HG03565 (cell line): ENCODE results near the gene TPSD1.
"Not testable (repeated sequence)": the region's sequence is repeated elsewhere in the genome, so short reads cannot be mapped to it uniquely, and the experiment has no call there.

Source experiments
- ATAC-seq: cut with Tn5 transposase; IDR thresholded peaks from one replicate; pipeline ENCODE4 v1.9.1; 2021; ENCODE audit warnings: mild to moderate bottlenecking, moderate library complexity; ENCODE audit not compliant: unreplicated experiment

Gene TPSD1

DNA sequence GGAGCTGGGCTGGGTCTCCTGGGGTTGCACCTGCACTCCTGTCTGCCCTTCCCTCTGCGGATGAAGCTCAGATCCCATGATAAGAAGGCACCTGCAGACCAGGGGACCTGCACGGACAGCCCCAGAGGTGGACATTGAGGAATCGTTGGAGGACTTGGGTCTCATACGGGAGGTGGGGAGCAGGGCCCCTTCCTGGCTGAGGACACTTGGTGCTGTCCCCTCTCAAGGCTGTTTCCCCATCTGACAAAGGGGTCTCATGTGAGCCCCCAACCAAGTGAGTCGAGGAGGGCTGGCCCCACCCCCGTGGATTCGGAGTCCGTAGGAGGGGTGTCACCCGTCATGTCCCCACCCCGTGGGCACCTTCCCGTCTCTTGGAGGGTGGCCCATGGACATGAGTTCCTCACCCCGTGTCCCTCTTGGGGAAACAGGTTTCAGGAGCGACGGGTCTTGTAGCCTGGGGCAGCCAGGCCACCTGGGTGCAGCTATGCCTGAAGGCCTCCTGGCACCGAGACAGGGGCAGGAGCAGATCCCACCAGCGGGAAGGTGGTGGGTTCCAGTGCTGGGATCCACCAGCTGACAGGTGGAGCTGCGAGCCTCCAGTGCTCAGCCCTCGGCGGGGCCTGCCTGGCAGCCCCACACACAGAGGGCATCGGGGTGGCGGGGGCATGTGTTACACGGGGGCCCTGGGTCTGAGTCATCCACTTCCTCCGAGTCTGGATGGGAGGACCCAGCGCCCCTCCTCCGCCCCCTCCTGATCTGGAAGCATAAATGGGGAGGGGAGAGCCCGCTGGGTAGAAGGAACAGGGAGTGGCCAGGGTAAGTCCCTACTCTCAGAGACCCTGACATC is at the start of gene TPSD1:
TSS of gene TPSD1 (plus strand) at position 794 of the 847 bp plus-strand sequence. CDS start 212 bp downstream, outside the sequence.
- ATAC-seq, result not testable (repeated sequence)

DNA sequence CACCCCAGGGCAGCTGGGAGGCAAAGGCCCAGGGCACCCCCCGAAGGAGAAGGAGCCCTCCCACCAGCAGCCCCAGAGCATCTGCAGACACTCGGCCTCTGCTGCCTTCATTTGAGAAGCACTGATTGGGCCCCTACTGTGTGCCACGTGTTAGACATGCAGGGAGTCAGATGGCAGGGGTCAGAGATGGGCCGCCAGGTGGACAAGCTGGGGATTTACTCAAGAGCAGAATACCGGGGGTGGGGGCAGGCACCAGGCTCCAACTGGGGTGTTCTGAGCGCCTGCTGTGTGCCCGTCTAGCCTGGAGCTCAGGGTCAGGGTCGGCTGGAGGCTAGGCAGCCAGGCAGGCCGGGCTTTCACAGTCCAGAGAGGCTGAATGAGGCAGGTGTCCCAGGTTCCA is 49.5 kb upstream of the TPSD1 start:
- no peak for ATAC-seq

DNA sequence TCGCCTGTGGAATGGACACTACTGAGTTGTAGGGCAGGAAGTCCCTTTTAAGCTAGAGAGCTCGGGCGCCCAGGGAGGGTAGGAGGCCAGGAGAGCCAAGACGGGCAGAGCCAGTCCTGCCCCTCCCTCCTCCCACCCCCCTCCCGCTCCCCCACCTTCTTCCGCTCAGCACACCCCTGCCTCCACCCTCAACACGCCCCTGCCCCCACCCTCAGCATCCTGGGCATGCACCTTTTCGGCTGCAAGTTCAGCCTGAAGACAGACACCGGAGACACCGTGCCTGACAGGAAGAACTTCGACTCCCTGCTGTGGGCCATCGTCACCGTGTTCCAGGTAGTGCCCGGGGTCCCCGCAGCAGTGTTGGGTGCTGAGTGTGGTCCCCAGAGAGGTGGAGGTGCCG is 49.1 kb upstream of the TPSD1 start:
- ATAC-seq, result no peak

DNA sequence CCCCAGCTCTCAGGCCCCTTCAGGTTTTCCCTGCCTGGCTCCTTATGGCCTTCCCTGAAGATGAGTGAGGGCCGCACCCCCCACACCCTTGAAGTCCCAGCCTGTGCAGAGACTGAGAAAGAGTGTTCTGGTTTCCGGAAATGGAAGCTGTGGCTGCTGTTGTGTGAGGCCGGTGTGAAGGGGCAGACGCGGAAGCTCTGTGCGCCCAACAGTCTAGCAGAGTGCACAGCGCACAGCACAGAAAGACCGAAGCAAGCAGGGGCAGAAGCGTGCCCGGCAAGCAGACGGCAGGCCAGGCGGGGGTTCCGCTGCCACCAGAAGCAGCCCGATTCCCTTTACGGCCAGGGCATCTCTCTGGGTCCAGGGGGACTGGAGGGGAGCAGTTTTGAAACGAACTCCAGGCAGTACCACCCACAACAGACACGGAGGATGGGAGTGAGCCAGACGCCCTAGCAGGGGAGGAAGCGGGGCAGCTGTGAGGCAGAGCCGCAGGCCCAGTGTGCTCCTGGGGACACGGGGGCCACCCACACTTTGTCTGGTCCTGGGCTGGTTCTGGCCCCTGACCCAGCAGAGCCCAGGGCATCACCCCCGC is 47.5 kb upstream of the TPSD1 start:
- ATAC-seq, result no peak

DNA sequence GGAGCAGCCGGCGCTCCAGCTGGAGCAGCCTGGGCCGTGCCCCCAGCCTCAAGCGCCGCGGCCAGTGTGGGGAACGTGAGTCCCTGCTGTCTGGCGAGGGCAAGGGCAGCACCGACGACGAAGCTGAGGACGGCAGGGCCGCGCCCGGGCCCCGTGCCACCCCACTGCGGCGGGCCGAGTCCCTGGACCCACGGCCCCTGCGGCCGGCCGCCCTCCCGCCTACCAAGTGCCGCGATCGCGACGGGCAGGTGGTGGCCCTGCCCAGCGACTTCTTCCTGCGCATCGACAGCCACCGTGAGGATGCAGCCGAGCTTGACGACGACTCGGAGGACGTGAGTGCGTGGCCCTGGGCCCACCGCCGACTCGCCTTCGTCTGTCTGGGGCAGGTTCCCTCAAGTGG is 46.8 kb upstream of the TPSD1 start:
- no peak for ATAC-seq

DNA sequence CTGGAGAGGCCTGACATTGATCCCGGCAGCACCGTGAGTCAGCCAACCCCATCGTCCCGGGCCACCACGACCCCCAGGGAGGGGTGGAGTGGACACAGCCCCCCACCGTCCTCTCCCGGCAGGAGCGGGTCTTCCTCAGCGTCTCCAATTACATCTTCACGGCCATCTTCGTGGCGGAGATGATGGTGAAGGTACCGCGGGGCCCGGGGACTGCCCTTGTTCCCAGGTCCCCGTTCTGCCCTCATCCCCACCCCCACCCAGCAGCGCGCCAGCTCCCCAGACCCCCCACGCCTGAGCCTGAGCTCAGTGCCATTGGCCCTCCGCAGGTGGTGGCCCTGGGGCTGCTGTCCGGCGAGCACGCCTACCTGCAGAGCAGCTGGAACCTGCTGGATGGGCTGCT is 45.4 kb upstream of the TPSD1 start:
- ATAC-seq, result no peak

DNA sequence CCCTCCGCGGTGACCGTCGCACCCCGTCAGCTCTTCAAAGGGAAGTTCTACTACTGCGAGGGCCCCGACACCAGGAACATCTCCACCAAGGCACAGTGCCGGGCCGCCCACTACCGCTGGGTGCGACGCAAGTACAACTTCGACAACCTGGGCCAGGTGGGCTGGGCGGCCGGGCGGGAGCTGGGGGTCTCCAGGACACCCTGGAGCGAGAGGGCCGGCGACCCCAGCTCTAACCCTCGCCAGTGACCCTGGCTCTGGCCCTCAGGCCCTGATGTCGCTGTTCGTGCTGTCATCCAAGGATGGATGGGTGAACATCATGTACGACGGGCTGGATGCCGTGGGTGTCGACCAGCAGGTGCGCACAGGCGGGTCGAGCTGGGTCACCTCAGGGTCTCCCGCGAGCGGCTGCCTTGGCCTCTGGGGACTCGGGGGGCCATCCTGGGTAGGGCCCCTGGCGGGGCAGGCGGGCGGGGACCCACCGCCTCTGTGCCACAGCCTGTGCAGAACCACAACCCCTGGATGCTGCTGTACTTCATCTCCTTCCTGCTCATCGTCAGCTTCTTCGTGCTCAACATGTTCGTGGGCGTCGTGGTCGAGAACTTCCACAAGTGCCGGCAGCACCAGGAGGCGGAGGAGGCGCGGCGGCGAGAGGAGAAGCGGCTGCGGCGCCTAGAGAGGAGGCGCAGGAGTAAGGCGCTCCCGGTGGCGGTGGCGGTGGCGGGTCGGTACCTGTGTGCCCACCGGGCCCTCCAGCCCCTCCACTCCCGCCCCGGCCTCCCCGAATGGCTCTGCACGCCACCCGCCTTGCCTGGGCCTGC is 44.2 kb upstream of the TPSD1 start:
- no peak for ATAC-seq

DNA sequence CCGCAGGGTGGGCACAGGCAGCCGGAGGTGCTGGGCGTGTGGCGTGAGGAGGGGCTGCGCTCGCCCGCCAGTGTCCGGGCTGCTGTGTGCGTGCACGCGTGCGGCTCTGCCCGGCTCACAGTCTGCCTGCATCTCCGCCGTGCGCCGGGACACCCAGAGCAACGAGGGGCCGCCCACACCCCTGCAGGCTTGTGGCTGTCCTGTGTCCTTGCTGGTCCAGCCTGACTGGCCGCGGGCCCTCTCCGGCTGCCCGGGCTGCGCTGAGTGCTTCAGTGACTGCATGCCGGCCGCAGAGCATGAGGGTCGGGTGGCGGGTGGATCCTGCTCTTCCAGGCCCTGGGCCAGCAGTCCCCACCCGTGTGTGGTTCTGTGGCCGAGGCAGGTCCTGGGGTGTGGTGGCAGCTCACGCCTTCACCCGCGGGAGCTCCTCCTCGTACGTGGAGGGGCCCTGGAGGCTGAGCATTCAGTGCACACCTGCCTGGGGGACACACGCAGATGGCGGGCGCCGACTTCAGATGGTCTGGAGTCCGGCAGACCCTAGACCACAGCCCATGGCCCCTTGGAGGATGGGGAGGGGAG is 43.2 kb upstream of the TPSD1 start:
- ATAC-seq, result no peak

DNA sequence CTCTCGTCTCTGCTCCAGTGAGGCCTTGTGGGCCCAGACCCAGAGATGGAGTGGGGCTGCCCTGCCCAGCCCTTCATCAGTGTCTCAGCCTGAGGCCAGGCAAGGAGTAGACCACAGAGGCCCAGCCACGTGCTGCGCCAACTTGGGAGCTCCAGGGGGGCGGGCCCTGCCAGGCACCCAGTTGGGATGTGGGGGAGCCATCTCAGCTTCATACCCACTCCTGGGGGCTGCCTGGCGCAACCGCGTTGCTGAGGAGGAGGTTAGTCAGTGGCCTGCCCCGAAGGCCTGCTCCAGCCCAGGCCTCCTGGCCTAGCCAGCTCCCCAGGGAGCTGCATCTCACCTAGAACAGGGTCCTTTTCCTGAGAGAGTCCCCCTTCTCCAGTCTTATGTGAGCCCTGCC is 42.6 kb upstream of the TPSD1 start:
- no peak for ATAC-seq

DNA sequence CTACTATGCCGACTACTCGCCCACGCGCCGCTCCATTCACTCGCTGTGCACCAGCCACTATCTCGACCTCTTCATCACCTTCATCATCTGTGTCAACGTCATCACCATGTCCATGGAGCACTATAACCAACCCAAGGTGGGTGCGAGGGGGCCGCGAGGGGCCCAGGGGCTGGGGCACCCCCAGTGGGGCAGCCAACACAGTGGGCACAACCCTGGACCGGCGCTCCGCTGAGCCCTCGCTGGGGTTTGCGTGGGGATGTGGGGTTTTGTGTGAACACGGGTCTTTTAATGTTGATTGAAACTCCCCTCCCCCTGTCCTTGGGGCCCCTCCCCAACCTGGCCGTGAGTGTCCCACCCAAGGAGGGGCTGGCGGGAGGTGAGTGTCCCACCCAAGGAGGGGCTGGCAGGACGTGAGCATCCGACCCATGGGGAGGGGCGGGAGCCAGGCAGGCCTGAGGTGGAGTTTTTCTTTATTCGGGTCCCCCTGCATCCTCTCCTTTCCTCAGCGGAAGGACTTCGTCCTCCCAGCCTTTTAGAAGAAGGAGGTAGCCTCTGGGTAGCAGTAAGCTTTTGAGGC is 42.0 kb upstream of the TPSD1 start:
- ATAC-seq, result no peak

DNA sequence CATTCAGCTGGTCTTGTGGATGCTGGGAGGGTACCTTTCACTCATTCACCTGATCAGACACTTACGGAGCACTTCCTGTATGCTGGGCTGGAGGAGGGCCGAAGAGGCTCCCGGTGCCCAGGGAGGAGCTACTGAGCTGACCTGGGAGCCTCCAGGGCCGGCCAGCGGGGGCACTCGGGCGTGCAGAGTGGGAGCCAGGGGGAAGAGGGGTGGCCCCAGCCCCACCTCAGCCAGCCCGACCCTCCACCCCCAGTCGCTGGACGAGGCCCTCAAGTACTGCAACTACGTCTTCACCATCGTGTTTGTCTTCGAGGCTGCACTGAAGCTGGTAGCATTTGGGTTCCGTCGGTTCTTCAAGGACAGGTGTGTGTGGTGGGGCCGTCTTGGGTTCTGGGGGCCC is 41.1 kb upstream of the TPSD1 start:
- ATAC-seq, result no peak

DNA sequence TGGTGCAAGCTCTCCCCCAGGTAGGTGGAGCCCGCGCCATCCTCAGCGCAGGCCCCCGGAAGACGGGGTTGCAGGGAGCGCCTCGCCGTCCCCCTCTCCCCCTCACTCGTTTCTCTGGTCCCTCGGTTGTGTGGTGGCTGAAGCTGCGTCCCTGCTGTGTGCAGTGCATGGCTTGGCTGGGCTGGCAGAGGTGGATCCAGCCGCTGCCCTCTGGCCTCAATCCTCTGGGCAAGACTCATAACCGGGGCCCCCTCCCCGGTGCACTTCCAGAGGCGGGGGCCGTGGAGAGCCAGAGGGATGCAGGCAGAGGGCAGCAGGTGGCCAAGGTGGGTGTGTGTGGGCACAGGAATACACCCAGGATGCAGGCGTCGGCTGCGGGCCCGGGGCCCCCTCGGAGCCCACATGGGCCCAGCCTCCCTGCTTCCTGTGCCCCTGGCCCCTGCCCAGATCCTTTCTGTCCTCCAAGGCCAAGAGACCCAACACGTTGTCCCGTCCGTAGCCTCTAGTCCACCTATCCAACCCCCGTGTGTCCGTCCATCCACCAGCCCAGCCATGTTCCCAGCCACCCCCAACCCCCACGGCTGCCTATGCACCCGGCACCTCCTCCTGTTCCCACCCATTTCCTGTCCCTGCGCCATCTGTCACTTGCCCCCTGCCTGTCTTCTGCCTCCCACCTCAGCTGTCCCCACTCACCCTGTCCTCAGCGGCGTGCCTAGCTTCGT is 40.1 kb upstream of the TPSD1 start:
- ATAC-seq, result no peak

DNA sequence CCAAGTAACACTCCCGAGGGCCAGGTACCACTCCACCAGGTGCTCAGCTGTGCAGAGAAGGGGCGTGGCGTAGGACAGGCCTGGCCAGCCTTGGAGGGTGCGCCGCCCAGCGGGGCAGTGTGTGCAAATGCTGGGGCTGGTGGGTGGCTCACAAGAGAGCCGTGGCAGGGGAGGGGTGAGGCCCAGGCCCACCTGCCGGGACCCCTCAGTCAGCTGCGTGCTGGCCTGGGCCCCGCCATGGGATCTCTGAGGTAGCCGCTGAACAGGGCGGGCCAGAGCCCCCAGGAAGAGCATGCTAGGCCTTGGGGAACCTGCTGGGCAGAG is 39.6 kb upstream of the TPSD1 start:
- ATAC-seq, result no peak

DNA sequence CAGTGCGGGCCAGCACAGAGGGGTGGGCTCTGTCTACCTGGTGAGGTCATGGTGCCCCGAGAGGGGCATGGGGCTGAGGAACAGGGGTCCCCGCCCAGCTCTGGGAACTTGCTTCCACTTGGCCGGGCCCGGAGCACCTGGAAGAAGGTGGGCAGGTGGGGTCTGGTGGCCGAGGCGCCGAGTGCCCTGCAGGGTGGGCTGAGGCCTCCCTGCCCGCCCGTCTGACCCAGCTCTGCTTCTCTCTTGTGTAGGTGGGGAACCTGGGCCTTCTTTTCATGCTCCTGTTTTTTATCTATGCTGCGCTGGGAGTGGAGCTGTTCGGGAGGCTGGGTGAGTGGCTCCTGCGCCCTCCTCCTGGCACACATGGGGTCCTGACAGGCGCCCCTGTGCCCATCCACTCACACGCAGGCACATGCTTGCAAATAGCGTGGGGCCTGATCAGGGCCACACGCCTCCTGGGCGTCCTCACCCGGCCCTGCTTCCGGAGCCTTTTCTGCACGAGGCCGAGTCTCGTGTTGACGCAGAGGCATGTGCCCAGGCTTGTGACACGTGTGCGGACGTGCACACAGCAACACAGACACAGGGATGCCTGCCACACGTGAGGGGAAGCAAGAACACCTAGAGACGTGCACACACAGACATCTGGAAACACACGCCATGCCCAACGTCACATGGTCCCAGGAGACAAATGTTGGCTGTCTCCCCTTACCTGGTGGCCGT is 39.0 kb upstream of the TPSD1 start:
- ATAC-seq, result no peak

DNA sequence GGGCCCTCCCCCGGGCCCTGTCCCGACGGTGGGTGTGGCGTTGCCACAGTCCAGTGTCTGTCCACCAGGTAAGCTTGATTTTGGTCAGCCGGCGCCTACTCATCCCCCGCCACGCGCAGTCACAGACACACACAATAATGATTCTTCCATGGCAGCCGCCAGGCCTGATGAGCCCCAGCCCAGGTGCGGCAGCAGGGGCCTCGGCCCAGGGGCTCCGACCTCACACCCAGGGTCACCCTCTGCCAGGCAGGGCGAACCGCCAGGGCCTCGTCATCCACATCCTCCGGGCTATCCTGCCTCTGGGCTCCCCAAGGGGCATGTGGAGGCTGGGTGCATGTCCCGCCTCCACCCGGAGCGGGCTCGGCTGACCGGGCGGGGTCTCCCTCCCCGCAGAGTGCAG is 38.3 kb upstream of the TPSD1 start:
- ATAC-seq, result no peak

DNA sequence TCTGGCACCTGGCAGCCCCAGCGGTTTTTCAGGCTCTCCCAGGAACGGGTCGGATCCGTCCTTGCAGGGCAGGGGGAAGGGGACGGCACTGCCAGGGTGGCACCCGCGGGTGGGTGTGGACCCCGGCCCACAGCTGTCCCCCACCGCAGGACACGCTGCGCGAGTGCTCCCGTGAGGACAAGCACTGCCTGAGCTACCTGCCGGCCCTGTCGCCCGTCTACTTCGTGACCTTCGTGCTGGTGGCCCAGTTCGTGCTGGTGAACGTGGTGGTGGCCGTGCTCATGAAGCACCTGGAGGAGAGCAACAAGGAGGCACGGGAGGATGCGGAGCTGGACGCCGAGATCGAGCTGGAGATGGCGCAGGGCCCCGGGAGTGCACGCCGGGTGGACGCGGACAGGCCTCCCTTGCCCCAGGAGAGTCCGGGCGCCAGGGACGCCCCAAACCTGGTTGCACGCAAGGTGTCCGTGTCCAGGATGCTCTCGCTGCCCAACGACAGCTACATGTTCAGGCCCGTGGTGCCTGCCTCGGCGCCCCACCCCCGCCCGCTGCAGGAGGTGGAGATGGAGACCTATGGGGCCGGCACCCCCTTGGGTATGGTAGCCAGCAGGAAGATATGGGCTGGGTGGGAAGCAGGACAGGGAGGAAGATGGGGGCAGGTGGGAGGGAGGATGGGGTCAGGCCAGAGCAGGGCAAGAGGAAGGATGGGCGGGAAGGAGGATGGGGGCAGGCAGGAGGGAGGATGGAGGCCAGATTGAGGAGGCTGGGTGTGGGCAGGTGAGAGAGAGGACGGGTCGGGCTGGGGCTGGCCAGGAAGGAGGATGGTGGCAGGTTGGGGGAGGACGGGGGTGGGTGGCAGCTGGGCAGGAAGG is 37.6 kb upstream of the TPSD1 start:
- ATAC-seq, result no peak

DNA sequence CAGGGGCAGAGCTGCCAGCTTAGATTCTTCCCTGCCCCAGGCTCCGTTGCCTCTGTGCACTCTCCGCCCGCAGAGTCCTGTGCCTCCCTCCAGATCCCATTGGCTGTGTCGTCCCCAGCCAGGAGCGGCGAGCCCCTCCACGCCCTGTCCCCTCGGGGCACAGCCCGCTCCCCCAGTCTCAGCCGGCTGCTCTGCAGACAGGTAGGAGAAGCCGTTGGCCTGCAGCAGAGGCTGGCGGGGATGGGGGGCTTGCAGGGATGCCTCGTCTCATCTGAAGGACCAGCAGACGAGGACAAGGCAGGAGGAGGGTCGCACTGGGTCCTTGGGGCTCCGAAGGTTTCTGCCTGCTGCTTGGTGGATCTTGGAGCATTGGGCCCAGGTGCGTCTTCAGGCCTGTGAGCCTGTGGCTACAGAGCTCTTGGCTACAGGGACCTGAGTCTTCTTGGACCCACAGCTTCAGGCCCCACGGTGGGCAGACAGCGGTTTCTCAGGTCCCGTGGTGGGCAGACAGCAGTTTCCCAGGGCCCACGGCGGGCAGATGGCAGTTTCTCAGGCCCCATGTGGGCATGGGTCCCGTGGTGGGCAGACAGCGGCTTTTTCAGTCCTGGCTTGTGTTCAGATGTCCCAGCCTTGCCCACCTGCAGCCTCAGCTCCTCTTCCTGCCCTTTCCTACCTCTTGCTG is 36.8 kb upstream of the TPSD1 start:
- no peak for ATAC-seq

DNA sequence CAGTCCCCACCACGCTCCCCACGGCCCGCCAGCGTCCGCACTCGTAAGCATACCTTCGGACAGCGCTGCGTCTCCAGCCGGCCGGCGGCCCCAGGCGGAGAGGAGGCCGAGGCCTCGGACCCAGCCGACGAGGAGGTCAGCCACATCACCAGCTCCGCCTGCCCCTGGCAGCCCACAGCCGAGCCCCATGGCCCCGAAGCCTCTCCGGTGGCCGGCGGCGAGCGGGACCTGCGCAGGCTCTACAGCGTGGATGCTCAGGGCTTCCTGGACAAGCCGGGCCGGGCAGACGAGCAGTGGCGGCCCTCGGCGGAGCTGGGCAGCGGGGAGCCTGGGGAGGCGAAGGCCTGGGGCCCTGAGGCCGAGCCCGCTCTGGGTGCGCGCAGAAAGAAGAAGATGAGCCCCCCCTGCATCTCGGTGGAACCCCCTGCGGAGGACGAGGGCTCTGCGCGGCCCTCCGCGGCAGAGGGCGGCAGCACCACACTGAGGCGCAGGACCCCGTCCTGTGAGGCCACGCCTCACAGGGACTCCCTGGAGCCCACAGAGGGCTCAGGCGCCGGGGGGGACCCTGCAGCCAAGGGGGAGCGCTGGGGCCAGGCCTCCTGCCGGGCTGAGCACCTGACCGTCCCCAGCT is 35.7 kb upstream of the TPSD1 start:
- ATAC-seq, result no peak
